Fibroblast of villous mesenchyme (primary cell): ENCODE results near the gene MMP24OS. TPM values are rescaled to one million over a fixed set of nuclear protein-coding genes. Genes with fewer than 3 reads are reported as not detected.

Experiments
- DNase-seq: peaks from one replicate; pipeline ENCODE4 v3.0.0-alpha.2; 2010; ENCODE audit warnings: low read depth
- H3K4me3 ChIP-seq: 2 replicates; pipeline ENCODE4 v1.5.1; 2011; ENCODE audit warnings: low read depth, mild to moderate bottlenecking, low read length
- total RNA-seq: library from RNA; depleted of rRNA; stranded (reverse); fragments of >200 nt; gene quantifications from 2 replicates; pipeline ENCODE4 v1.2.3, GENCODE V29; 2012
- TF ChIP-seq, protein P1 (sequence below): IDR thresholded peaks from 2 replicates; pipeline ENCODE4 v1.5.1; 2012; ENCODE audit warnings: low read depth, mild to moderate bottlenecking, low read length; ENCODE audit not compliant: insufficient read depth

MMP24OS gene
- total RNA-seq, 1 donor: 14.7 TPM

- DNase-seq: no peak
- TF ChIP-seq, protein P1, sequence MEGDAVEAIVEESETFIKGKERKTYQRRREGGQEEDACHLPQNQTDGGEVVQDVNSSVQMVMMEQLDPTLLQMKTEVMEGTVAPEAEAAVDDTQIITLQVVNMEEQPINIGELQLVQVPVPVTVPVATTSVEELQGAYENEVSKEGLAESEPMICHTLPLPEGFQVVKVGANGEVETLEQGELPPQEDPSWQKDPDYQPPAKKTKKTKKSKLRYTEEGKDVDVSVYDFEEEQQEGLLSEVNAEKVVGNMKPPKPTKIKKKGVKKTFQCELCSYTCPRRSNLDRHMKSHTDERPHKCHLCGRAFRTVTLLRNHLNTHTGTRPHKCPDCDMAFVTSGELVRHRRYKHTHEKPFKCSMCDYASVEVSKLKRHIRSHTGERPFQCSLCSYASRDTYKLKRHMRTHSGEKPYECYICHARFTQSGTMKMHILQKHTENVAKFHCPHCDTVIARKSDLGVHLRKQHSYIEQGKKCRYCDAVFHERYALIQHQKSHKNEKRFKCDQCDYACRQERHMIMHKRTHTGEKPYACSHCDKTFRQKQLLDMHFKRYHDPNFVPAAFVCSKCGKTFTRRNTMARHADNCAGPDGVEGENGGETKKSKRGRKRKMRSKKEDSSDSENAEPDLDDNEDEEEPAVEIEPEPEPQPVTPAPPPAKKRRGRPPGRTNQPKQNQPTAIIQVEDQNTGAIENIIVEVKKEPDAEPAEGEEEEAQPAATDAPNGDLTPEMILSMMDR: no peak
- no peak overlapping the region for H3K4me3 ChIP-seq
Observed at GRCh38 chr20:35314816-35315631, 37.1 kb upstream of the MMP24OS start.

GRCh38 chr20:35312318-35312717 is 34.4 kb upstream of the MMP24OS start:
- no peak overlapping the region for H3K4me3 ChIP-seq
- TF ChIP-seq, protein P1: no peak
- DNase-seq: peak; percentile 91

DNA sequence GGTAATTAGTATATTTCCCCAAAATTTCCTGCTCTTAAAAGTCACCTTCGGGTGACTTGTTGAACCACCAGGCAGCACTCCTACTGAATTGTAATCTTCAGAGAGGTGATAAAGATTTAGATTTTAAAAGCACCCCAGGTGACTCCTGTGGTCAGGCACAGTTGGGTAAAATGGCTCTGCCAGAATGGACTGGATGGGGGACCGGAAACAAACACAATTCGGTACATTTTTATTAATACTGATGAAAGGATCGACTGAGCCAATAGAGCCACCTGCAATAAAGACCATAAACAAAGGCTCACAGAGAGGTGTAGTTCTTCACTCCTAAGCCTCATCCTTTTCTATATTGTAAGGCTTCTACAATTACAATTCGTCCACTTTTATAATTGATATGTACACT is 33.9 kb upstream of the MMP24OS start:
- TF ChIP-seq, protein P1: no peak
- no peak for DNase-seq
- no peak overlapping the region for H3K4me3 ChIP-seq

GRCh38 chr20:35311409-35311808 is 33.5 kb upstream of the MMP24OS start:
- no peak overlapping the region for H3K4me3 ChIP-seq
- no peak for DNase-seq
- TF ChIP-seq, protein P1: no peak

DNA sequence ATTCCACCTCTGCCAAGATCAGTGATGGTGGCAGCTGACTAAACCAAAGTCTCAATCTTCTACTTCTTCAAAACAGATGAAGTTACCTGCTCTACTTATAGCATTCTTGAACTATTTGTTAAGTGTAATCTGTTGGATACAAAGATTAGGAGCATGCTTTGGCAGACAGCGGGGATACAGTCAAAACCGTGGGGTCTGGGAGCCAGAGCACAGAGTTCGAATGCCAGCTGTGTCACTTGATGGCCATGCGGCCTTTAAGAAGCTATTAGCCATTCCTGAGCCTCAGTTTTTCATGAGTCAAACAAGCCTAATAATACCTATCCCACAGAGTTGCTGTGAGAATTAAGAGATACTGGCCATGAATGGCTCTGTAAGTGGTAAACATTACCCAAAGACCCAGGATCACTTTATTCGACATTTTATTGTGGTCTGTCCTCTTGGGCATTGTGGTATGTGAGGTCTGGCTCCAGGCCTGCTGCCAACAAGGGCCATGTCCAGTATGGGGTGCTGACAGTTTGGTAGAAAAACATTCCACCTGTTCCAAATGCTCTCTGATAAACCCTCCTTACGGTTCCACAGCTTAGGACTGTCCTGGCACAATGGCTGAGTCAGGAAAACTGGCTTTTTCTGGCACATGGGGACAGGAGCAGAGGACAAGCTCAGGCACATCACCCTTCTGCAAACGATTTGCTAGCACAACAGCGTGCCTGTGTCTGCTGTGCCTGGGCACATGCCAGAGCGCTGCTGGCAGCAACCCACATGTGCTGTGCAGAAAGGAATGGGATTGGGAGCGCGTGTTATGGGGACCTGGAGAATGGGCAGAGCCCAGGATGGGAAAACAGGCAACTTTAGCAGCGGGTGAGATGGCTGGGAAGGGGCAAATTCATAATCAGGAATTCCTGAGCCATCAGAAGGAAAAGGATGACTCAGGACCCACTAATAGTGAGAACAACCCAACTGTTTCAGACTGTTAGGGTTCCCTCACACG is 30.0 kb upstream of the MMP24OS start:
- no peak overlapping the region for H3K4me3 ChIP-seq
- TF ChIP-seq, protein P1: no peak
- no peak for DNase-seq

- TF ChIP-seq, protein P1: peak; percentile 92
- H3K4me3 ChIP-seq: no peak overlapping the region
- DNase-seq: peak; percentile 75
Observed at GRCh38 chr20:35306931-35307517, 29.1 kb upstream of the MMP24OS start.
